Panc1 (cell line): Measurements from ENCODE around the gene ZNF670. TPM values are rescaled to one million over a fixed set of nuclear protein-coding genes. Genes with fewer than 3 reads are reported as not detected.

Experiments
- ATAC-seq: fragments of 200-7000 bp; cut with Tn5 transposase; 2 replicates; pipeline ENCODE4 v1.9.1; 2020; ENCODE audit warnings: mild to moderate bottlenecking, moderate library complexity
- BruUV-seq: library from RNA; stranded (reverse); fragments of 400-500 nt; replicated peaks from 2 replicates; lab custom pipeline; 2021; lab: Mats Ljungman, UMichigan
- CTCF ChIA-PET: fragments of 300-600 bp; sonication (Branson Sonifier 250); formaldehyde crosslinking; loops from one replicate; lab custom pipeline; 2022; ENCODE audit warnings: antibody characterized with exemption; lab: Charles Lee
- POLR2A ChIA-PET: fragments of 300-600 bp; sonication (Branson Sonifier 250); formaldehyde crosslinking; loops from one replicate; lab custom pipeline; 2022; ENCODE audit warnings: antibody characterized with exemption; lab: Charles Lee
- DNase-seq: peaks from one replicate; pipeline ENCODE4 v3.0.0-alpha.2; 2010; ENCODE audit warnings: low read depth, low spot score
- H3K27ac ChIP-seq: 2 replicates; pipeline ENCODE4 v1.5.1; 2011; ENCODE audit warnings: mild to moderate bottlenecking, low read length, inconsistent platforms
- H3K27me3 ChIP-seq: fragments of 200-500 bp; sonication (Bioruptor generic); 2 replicates; pipeline ENCODE4 v1.6.0; 2014; ENCODE audit warnings: low read length, inconsistent platforms; ENCODE audit not compliant: control insufficient read depth, insufficient read depth
- H3K36me3 ChIP-seq: fragments of 200-500 bp; sonication (Bioruptor generic); 2 replicates; pipeline ENCODE4 v1.5.1; 2014; ENCODE audit warnings: inconsistent platforms, mild to moderate bottlenecking, low read length, moderate library complexity; ENCODE audit not compliant: control insufficient read depth, insufficient read depth
- H3K4me1 ChIP-seq: 2 replicates; pipeline ENCODE4 v1.5.1; 2011; ENCODE audit warnings: inconsistent platforms, mild to moderate bottlenecking, low read length, moderate library complexity; ENCODE audit not compliant: control insufficient read depth, insufficient read depth
- H3K4me3 ChIP-seq, 2 experiments: 2 replicates each; pipeline ENCODE4 v1.5.1; 2011 to 2012; ENCODE audit warnings: low read depth in 2 of 2, low read length in 2 of 2, mild to moderate bottlenecking in 2 of 2, inconsistent platforms in 1 of 2, moderate library complexity in 1 of 2
- H3K9me3 ChIP-seq: fragments of 200-500 bp; sonication (Bioruptor generic); 2 replicates; pipeline ENCODE4 v1.5.1; 2014; ENCODE audit warnings: low read depth, mild to moderate bottlenecking, inconsistent platforms, low read length, moderate library complexity; ENCODE audit not compliant: control insufficient read depth, insufficient read depth
- CTCF ChIP-seq: fragments of 450-650 bp; IDR thresholded peaks from 2 replicates; pipeline ENCODE4 v1.5.1; 2017; ENCODE audit warnings: mild to moderate bottlenecking
- POLR2AphosphoS5 ChIP-seq: IDR thresholded peaks from 2 replicates; pipeline ENCODE4 v1.6.1; 2012; ENCODE audit warnings: mild to moderate bottlenecking, low read depth, low read length, moderate library complexity
- REST ChIP-seq, 2 experiments: IDR thresholded peaks; 2 replicates each; pipeline ENCODE4 v1.6.1; 2011 to 2012; ENCODE audit warnings: low read depth in 2 of 2, control low read depth in 1 of 2, low read length in 1 of 2, mild to moderate bottlenecking in 1 of 2, moderate library complexity in 1 of 2; ENCODE audit not compliant: insufficient read depth in 1 of 2
- SIN3A ChIP-seq: IDR thresholded peaks from 2 replicates; pipeline ENCODE4 v1.6.1; 2012; ENCODE audit warnings: low read depth, mild to moderate bottlenecking, low read length, moderate library complexity, borderline replicate concordance; ENCODE audit not compliant: insufficient read depth
- TCF7L2 ChIP-seq: IDR thresholded peaks from 2 replicates; pipeline ENCODE4 v1.6.1; 2011; ENCODE audit warnings: mild to moderate bottlenecking, low read depth, low read length, inconsistent platforms
- in situ Hi-C: cut with HindIII; loops from 2 replicates; pipeline ENCODE4 v1.10.0; 2016; ENCODE audit warnings: low sequenced_read_pairs, low pct_unique_long_range_greater_than_20kb
- intact Hi-C: fragments of 100-400 bp; cut with micrococcal nuclease; formaldehyde crosslinking; loops from one replicate; pipeline ENCODE4 v1.10.0; 2022; ENCODE audit not compliant: unreplicated experiment
- total RNA-seq: library from RNA; stranded (reverse); gene quantifications from one replicate; pipeline ENCODE4 v1.2.1, GENCODE V29; 2021; ENCODE audit not compliant: unreplicated experiment

ZNF670 gene
- total RNA-seq, 1 experiment from 2014 or later = 6.4 TPM

- POLR2A ChIA-PET = no interaction called here
- CTCF ChIA-PET = no interaction called here
- no peaks in the 10 kb centered on the region for H3K36me3 ChIP-seq
- no peak for TF ChIP-seq SIN3A
- TF ChIP-seq TCF7L2 = no peak
- no peak for TF ChIP-seq REST (IDR thresholded peaks at IDR 0.05; ENCODE audit: insufficient read depth in 1 of 2, low read depth in 2 of 2, low read length in 1 of 2)
- TF ChIP-seq POLR2AphosphoS5 = no peak
- TF ChIP-seq CTCF = no peak
- H3K27me3 ChIP-seq = no peaks in the 10 kb centered on the region
- in situ Hi-C loops (no loop called here), intact Hi-C loops (no loop called here)
- no peak overlapping the region for H3K27ac ChIP-seq
- H3K4me3 ChIP-seq = no peak overlapping the region
- peaks cover 21% of the 10 kb centered on the region for H3K4me1 ChIP-seq
- BruUV-seq = no TSS peak
- ATAC-seq = no peak
- H3K9me3 ChIP-seq = no peaks in the 10 kb centered on the region
- no peak for DNase-seq
Measured at GRCh38 chr1:247113733-247114271, 35.2 kb upstream of the ZNF670 start.

GRCh38 chr1:247113094-247113497 is 34.5 kb upstream of the ZNF670 start:
- no peak overlapping the region for H3K4me3 ChIP-seq
- TF ChIP-seq POLR2AphosphoS5 = no peak
- no peak for TF ChIP-seq TCF7L2
- TF ChIP-seq CTCF = no peak
- TF ChIP-seq REST (IDR thresholded peaks at IDR 0.05; ENCODE audit: insufficient read depth in 1 of 2, low read depth in 2 of 2, low read length in 1 of 2) = no peak
- no peak for TF ChIP-seq SIN3A
- no peaks in the 10 kb centered on the region for H3K27me3 ChIP-seq
- DNase-seq (no peak), ATAC-seq (no peak)
- ChIA-PET POLR2A (no interaction called here), CTCF (no interaction called here)
- H3K36me3 ChIP-seq = no peaks in the 10 kb centered on the region
- peaks cover 21% of the 10 kb centered on the region for H3K4me1 ChIP-seq
- H3K9me3 ChIP-seq = no peaks in the 10 kb centered on the region
- no TSS peak for BruUV-seq
- peak overlapping the region; percentile 48; the same call in 1 of the 2 replicates for H3K27ac ChIP-seq
- intact Hi-C loops = no loop called here
- in situ Hi-C loops = no loop called here
